ENCODE data around the gene EFCAB5.
"Not testable (repeated sequence)": the region's sequence is repeated elsewhere in the genome, so short reads cannot be mapped to it uniquely, and the experiment has no call there.

GRCh38 chr17:30087431-30087830 lies 146.0 kb downstream of the EFCAB5 start:
- TF ChIP-seq CTCF (IDR thresholded peaks at IDR 0.05); FOXM1 (IDR thresholded peaks at IDR 0.05; ENCODE audit: low read depth); NFIC (IDR thresholded peaks at IDR 0.05; ENCODE audit: borderline replicate concordance); MAX (IDR thresholded peaks at IDR 0.05; ENCODE audit: low read depth); USF2 (IDR thresholded peaks at IDR 0.05; ENCODE audit: borderline replicate concordance, low read depth, low read length); EP300 (IDR thresholded peaks at IDR 0.05; ENCODE audit: borderline replicate concordance in 1 of 2, low read depth in 1 of 2, low read length in 1 of 2); RCOR1 (IDR thresholded peaks at IDR 0.05; ENCODE audit: low read length); YY1 (IDR thresholded peaks at IDR 0.05; ENCODE audit: low read depth); SMC3 (IDR thresholded peaks at IDR 0.05; ENCODE audit: low read depth, low read length); JUND (IDR thresholded peaks at IDR 0.05); EZH2phosphoT487 (IDR thresholded peaks at IDR 0.05; ENCODE audit: borderline replicate concordance, low read depth); RXRA (IDR thresholded peaks at IDR 0.05; ENCODE audit: borderline replicate concordance, low read depth); NRF1 (IDR thresholded peaks at IDR 0.05; ENCODE audit: low read depth, low read length): not testable (repeated sequence)
